ENCODE measurements around the gene NUDT7. TPM values are rescaled to one million over a fixed set of nuclear protein-coding genes. Genes with fewer than 3 reads are reported as not detected.

The NUDT7 gene
- polyA plus RNA-seq, 3 donors, result 4.2 to 6.1 (median 5.0) TPM

- peaks cover 17 to 22% of the 10 kb centered on the region in 2 donors for H3K27me3 ChIP-seq (ENCODE audit: control insufficient read depth in 2 of 2, insufficient read depth in 2 of 2, low read length in 2 of 2)
- H3K79me2 ChIP-seq (ENCODE audit: insufficient read depth, low read length), result no peaks in the 10 kb centered on the region
- no peak for DNase-seq
- H3K36me3 ChIP-seq (replicated peaks in 1 of 2; ENCODE audit: control insufficient read depth in 1 of 2, insufficient read depth in 2 of 2, low read length in 2 of 2), result no peaks in the 10 kb centered on the region
- Mint-ChIP-seq H3K27ac (no peak overlapping the region), H3K9me3 (peaks cover 0 to 6% (median 3%) of the 10 kb centered on the region in 7 donors), H3K36me3 (no peaks in the 10 kb centered on the region), H3K4me3 (no peak overlapping the region), H3K4me1 (no peaks in the 10 kb centered on the region), H3K27me3 (ENCODE audit: low read depth in 3 of 3) (peaks cover 16 to 19% (median 16%) of the 10 kb centered on the region in 3 donors)
- WGBS (ENCODE audit: insufficient coverage), result 50% methylated on average over 1 of the region's 2 CpGs
- no peak overlapping the region for H3K9ac ChIP-seq (ENCODE audit: insufficient read depth, low read length, poor library complexity, severe bottlenecking)
- H2AFZ ChIP-seq (ENCODE audit: insufficient read depth, low read depth, low read length, poor library complexity, severe bottlenecking), result no peak overlapping the region
- no peak overlapping the region for H3K4me2 ChIP-seq (replicated peaks; ENCODE audit: extremely low read depth, low read length, poor library complexity, severe bottlenecking)
- H4K20me1 ChIP-seq (ENCODE audit: insufficient read depth, low read length), result no peaks in the 10 kb centered on the region
- peaks cover 0 to 2% of the 10 kb centered on the region in 2 donors for H3K9me3 ChIP-seq (replicated peaks in 1 of 2; ENCODE audit: control insufficient read depth in 1 of 2, insufficient read depth in 1 of 2, low read length in 2 of 2)
- no peak overlapping the region for H3K4me3 ChIP-seq (replicated peaks in 1 of 3; ENCODE audit: low read depth in 2 of 3, low read length in 3 of 3)
- intact Hi-C loops (cut with micrococcal nuclease), result no loop called here
- TF ChIP-seq CTCF (IDR thresholded peaks at IDR 0.05), result no peak
- no peaks in the 10 kb centered on the region for H3K4me1 ChIP-seq (ENCODE audit: control insufficient read depth in 1 of 2, insufficient read depth in 2 of 2, low read length in 2 of 2)
- no peak overlapping the region for H3K27ac ChIP-seq (ENCODE audit: low read depth in 1 of 2, low read length in 2 of 2)
Observed at GRCh38 chr16:77782694-77783093, 60.4 kb downstream of the NUDT7 start.

GRCh38 chr16:77784441-77785372 is 62.4 kb downstream of the NUDT7 start:
- Mint-ChIP-seq H3K36me3 (peaks cover 0 to 3% of the 10 kb centered on the region in 2 donors), H3K4me1 (peaks cover 8% of the 10 kb centered on the region), H3K27me3 (ENCODE audit: low read depth in 3 of 3) (peaks cover 35 to 37% (median 36%) of the 10 kb centered on the region in 3 donors), H3K27ac (no peak overlapping the region), H3K9me3 (peaks cover 0 to 8% (median 6%) of the 10 kb centered on the region in 7 donors), H3K4me3 (no peak overlapping the region)
- WGBS (ENCODE audit: insufficient coverage), result 96% methylated on average over 29 of the region's 38 CpGs
- TF ChIP-seq CTCF (IDR thresholded peaks at IDR 0.05), result peak; percentile 33
- H4K20me1 ChIP-seq (ENCODE audit: insufficient read depth, low read length), result no peaks in the 10 kb centered on the region
- no peak overlapping the region for H3K27ac ChIP-seq (ENCODE audit: low read depth in 1 of 2, low read length in 2 of 2)
- H3K4me2 ChIP-seq (replicated peaks; ENCODE audit: extremely low read depth, low read length, poor library complexity, severe bottlenecking), result no peak overlapping the region
- no peaks in the 10 kb centered on the region for H3K79me2 ChIP-seq (ENCODE audit: insufficient read depth, low read length)
- intact Hi-C loops (cut with micrococcal nuclease), result no loop called here
- peaks cover 4 to 12% of the 10 kb centered on the region in 2 donors for H3K4me1 ChIP-seq (ENCODE audit: control insufficient read depth in 1 of 2, insufficient read depth in 2 of 2, low read length in 2 of 2)
- peaks cover 35 to 41% of the 10 kb centered on the region in 2 donors for H3K27me3 ChIP-seq (ENCODE audit: control insufficient read depth in 2 of 2, insufficient read depth in 2 of 2, low read length in 2 of 2)
- H3K9me3 ChIP-seq (replicated peaks in 1 of 2; ENCODE audit: control insufficient read depth in 1 of 2, insufficient read depth in 1 of 2, low read length in 2 of 2), result peaks cover 3 to 15% of the 10 kb centered on the region in 2 donors
- no peak for DNase-seq
- H3K9ac ChIP-seq (ENCODE audit: insufficient read depth, low read length, poor library complexity, severe bottlenecking), result no peak overlapping the region
- H2AFZ ChIP-seq (ENCODE audit: insufficient read depth, low read depth, low read length, poor library complexity, severe bottlenecking), result no peak overlapping the region
- H3K4me3 ChIP-seq (replicated peaks in 1 of 3; ENCODE audit: low read depth in 2 of 3, low read length in 3 of 3), result no peak overlapping the region
- no peaks in the 10 kb centered on the region for H3K36me3 ChIP-seq (replicated peaks in 1 of 2; ENCODE audit: control insufficient read depth in 1 of 2, insufficient read depth in 2 of 2, low read length in 2 of 2)
